ENCODE results near the gene SLC35G6. TPM values are rescaled to one million over a fixed set of nuclear protein-coding genes. Genes with fewer than 3 reads are reported as not detected.

Gene SLC35G6
- polyA plus RNA-seq, 2 of the 4 experiments (the other 2 are of a cell fraction) = not detected

DNA sequence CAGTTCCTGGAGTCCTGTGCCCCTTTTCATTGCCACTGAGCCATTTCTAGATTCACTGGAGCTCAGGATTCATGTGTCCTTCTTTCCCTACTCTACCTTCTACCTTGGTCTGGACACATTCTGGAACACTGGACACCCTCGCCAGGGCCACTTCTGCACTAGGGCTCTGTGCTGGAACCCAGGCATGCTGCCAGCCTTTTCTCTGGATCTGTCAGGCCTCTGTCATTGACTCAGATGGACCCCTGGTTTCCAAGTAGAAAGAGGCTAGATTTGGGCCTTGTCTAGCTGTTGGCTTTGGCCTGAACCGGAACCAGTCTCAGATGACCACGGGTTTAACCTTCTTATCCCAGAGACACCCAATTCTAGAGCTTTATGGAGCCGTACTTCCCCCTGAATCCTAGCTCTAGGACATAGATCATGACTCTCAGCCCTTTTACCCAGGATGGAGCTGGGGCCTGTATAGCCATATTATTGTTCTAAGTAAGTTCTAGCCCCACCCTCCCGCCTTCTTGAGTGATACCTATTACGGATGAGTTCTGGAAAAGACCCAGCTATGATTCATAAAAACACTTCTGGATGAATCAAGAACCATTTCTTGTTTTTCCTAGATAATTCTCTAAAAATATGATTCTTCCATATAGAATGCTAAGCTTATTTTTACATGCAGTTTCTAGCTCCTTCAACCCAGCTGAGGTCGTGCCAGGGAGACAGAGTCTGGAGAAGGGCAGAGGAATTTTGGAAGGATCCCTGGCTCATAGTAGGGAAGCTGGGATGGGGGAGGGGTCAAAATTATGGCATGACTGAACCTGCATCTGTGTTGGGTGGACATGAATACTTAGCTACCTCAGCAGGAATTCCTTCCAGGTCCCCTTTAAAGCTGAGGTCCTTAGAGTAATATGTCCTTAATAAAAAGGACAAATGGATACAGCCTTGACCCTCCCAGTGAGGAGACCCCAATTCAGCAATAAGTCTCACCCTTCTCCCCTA lies 37.5 kb upstream of the SLC35G6 start:
- Histone ChIP-seq H3K4me3 (no peak overlapping the region), H3K4me1 (peaks cover 31% of the 10 kb centered on the region), H3K9me3 (no peaks in the 10 kb centered on the region), H3K4me2 (no peak overlapping the region), H3K27ac (no peak overlapping the region)
- ChIA-PET CTCF (interaction anchor here (0.8 to 30.1 kb wide), 7 partner anchors 2 to 117 kb away, joined by 3 to 342 read pairs (median 24); partner anchors contain the start of genes CHRNB1, FGF11, KCTD11 and SENP3), POLR2A (interaction anchor here (0.6 to 2.7 kb wide), 6 partner anchors 9 to 83 kb away, joined by 3 to 8 read pairs (median 4); partner anchors contain the start of genes PLSCR3, POLR2A, TMEM102 and TMEM256)
- 70% methylated on average over 7 of the region's 7 CpGs for WGBS (ENCODE audit: missing lambda C conversion rate)
- ATAC-seq (no peak), DNase-seq (ENCODE audit: low read depth in 1 of 2, low spot score in 1 of 2) (no peak), FAIRE-seq (no peak)
- TF ChIP-seq, protein P1, sequence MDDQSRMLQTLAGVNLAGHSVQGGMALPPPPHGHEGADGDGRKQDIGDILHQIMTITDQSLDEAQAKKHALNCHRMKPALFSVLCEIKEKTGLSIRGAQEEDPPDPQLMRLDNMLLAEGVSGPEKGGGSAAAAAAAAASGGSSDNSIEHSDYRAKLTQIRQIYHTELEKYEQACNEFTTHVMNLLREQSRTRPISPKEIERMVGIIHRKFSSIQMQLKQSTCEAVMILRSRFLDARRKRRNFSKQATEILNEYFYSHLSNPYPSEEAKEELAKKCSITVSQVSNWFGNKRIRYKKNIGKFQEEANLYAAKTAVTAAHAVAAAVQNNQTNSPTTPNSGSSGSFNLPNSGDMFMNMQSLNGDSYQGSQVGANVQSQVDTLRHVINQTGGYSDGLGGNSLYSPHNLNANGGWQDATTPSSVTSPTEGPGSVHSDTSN (IDR thresholded peaks at IDR 0.05) = no peak
- TF ChIP-seq CEBPB (IDR thresholded peaks at IDR 0.05) (no peak), KDM5A (IDR thresholded peaks at IDR 0.05) (no peak), JUN (IDR thresholded peaks at IDR 0.05) (no peak), CBX8 (IDR thresholded peaks at IDR 0.05) (no peak), RAD21 (conservative IDR thresholded peaks at IDR 0.05 in 1 of 2, IDR thresholded peaks at IDR 0.05 in 1 of 2) (no peak), RCOR1 (IDR thresholded peaks at IDR 0.05; ENCODE audit: low read depth, low read length) (no peak), REST (IDR thresholded peaks at IDR 0.05) (no peak), ZC3H11A (IDR thresholded peaks at IDR 0.05) (no peak), TP53 (CRISPR knock-in tag; IDR thresholded peaks at IDR 0.05) (no peak), KDM1A (IDR thresholded peaks at IDR 0.05; ENCODE audit: low read depth) (no peak), BHLHE40 (IDR thresholded peaks at IDR 0.05; ENCODE audit: low read depth, low read length) (no peak)

GRCh38 chr17:7444682-7445618 lies 36.3 kb upstream of the SLC35G6 start, which contains the start of gene CHRNB1:
Gene CHRNB1 (plus strand): TSS chr17:7445061. CDS start chr17:7445128, 67 bp downstream.
- Histone ChIP-seq H3K4me1 (peaks cover 23% of the 10 kb centered on the region), H3K4me3 (peak within 1 kb of the TSS; percentile 37), H3K4me2 (peak within 1 kb of the TSS; percentile 83), H3K9me3 (no peaks in the 10 kb centered on the region), H3K27ac (peak within 1 kb of the TSS; percentile 63 to 74)
- peak; percentile 62 to 82 for ATAC-seq
- no peak for TF ChIP-seq JUN (IDR thresholded peaks at IDR 0.05)
- TF ChIP-seq PHF8 (IDR thresholded peaks at IDR 0.05; ENCODE audit: borderline replicate concordance, low read depth) = no peak
- TF ChIP-seq, protein P1 (IDR thresholded peaks at IDR 0.05) = no peak
- no peak for TF ChIP-seq TFCP2L1 (CRISPR knock-in tag; IDR thresholded peaks at IDR 0.05)
- TF ChIP-seq BCL3 (IDR thresholded peaks at IDR 0.05) = no peak
- TF ChIP-seq RCOR1 (IDR thresholded peaks at IDR 0.05; ENCODE audit: low read depth, low read length) = no peak
- TF ChIP-seq ZFP36 (IDR thresholded peaks at IDR 0.05; ENCODE audit: borderline replicate concordance, partially characterized antibody) = no peak
- no peak for TF ChIP-seq ZC3H11A (IDR thresholded peaks at IDR 0.05)
- TF ChIP-seq FOXS1 (CRISPR knock-in tag; IDR thresholded peaks at IDR 0.05) = no peak
- TF ChIP-seq ZSCAN20 (CRISPR knock-in tag; IDR thresholded peaks at IDR 0.05) = no peak
- no peak for TF ChIP-seq KDM5A (IDR thresholded peaks at IDR 0.05)
- no peak for TF ChIP-seq KDM1A (IDR thresholded peaks at IDR 0.05; ENCODE audit: low read depth)
- TF ChIP-seq RNF2 (IDR thresholded peaks at IDR 0.05; ENCODE audit: borderline replicate concordance, low read depth) = no peak
- no peak for TF ChIP-seq HOXB13 (CRISPR knock-in tag; IDR thresholded peaks at IDR 0.05; ENCODE audit: low read depth)
- no peak for FAIRE-seq
- CTCF ChIA-PET = interaction anchor here (0.9 to 30.1 kb wide), 10 partner anchors 4 to 115 kb away, joined by 3 to 342 read pairs (median 6); partner anchors contain the start of genes CHRNB1, FGF11, KCTD11 and SENP3
- peak; percentile 68 to 71 for DNase-seq (ENCODE audit: low read depth in 1 of 2, low spot score in 1 of 2)
- WGBS (ENCODE audit: missing lambda C conversion rate) = 70% methylated on average over 37 of the region's 51 CpGs
- POLR2A ChIA-PET = interaction anchor here (0.6 to 2.7 kb wide), 5 partner anchors 17 to 51 kb away, joined by 3 to 8 read pairs (median 4); partner anchors contain the start of genes PLSCR3, POLR2A, TMEM256 and ZBTB4

All from A549 (cell line).